Thymus (tissue), 11 donors: Measurements from ENCODE around the gene CDKN2B-AS1. TPM values are rescaled to one million over a fixed set of nuclear protein-coding genes. Genes with fewer than 3 reads are reported as not detected.

Source experiments
- DNase-seq, 9 donors: peaks; one replicate each; pipeline ENCODE4 v3.0.0-alpha.2; 2013; ENCODE audit warnings: low spot score in 9 of 9, low read depth in 6 of 9, missing footprints in 1 of 9
- H3K27ac ChIP-seq, 2 donors: one replicate each; pipeline ENCODE4 v1.5.1; 2013; ENCODE audit warnings: control low read depth in 1 of 2, low read depth in 1 of 2, low read length in 1 of 2, mild to moderate bottlenecking in 1 of 2, moderate library complexity in 1 of 2
- H3K27me3 ChIP-seq, 2 donors: one replicate each; pipeline ENCODE4 v1.5.1; 2013; ENCODE audit warnings: low read length in 1 of 2; ENCODE audit not compliant: control insufficient read depth in 2 of 2, insufficient read depth in 1 of 2
- H3K36me3 ChIP-seq, 2 donors: one replicate each; pipeline ENCODE4 v1.5.1; 2013; ENCODE audit warnings: low read length in 1 of 2, mild to moderate bottlenecking in 1 of 2, moderate library complexity in 1 of 2; ENCODE audit not compliant: control insufficient read depth in 2 of 2, insufficient read depth in 2 of 2
- H3K4me1 ChIP-seq, 2 donors: one replicate each; pipeline ENCODE4 v1.5.1; 2013; ENCODE audit warnings: low read length in 2 of 2; ENCODE audit not compliant: control insufficient read depth in 2 of 2, insufficient read depth in 2 of 2
- H3K4me3 ChIP-seq, 2 donors: one replicate each; pipeline ENCODE4 v1.5.1; 2013; ENCODE audit warnings: low read length in 2 of 2, control low read depth in 1 of 2, mild to moderate bottlenecking in 1 of 2
- H3K9me3 ChIP-seq, 2 donors: one replicate each; pipeline ENCODE4 v1.5.1; 2013; ENCODE audit warnings: low read length in 1 of 2, mild to moderate bottlenecking in 1 of 2; ENCODE audit not compliant: control insufficient read depth in 2 of 2, insufficient read depth in 1 of 2
- WGBS: extraction: QIAGEN DNeasy Blood & Tissue Kit; methylation state at CpG from one replicate; pipeline ENCODE4 v1.1.7; 2013; 5-methylcytosine and 5-hydroxymethylcytosine counted together
- polyA plus RNA-seq: library from polyadenylated mRNA; stranded (reverse); fragments of 200-250 nt; gene quantifications from one replicate; pipeline ENCODE4 v1.2.3, GENCODE V29; 2013
- total RNA-seq: library from RNA; stranded (reverse); fragments of 120-200 nt; gene quantifications from one replicate; pipeline ENCODE4 v1.2.4, GENCODE V29; 2013
- donor health status: healthy.

The CDKN2B-AS1 gene
- total and polyA plus RNA-seq, 2 donors, result 0.61 to 1.2 TPM

- no peak overlapping the region for H3K27ac ChIP-seq
- under 1% methylated on average over 51 of the region's 51 CpGs for WGBS
- H3K27me3 ChIP-seq, result peaks cover 60 to 99% of the 10 kb centered on the region in 2 donors
- H3K4me3 ChIP-seq, result peak overlapping the region; percentile 27 to 58
- H3K9me3 ChIP-seq, result peaks cover 0 to 6% of the 10 kb centered on the region in 2 donors
- no peaks in the 10 kb centered on the region for H3K36me3 ChIP-seq
- peak in 2 of 9 donors; percentile 42 to 72 for DNase-seq
- H3K4me1 ChIP-seq, result peaks cover 3 to 13% of the 10 kb centered on the region in 2 donors
Measured at GRCh38 chr9:21974722-21975409, 19.7 kb upstream of the CDKN2B-AS1 start.

GRCh38 chr9:21976334-21976875 lies 18.2 kb upstream of the CDKN2B-AS1 start:
- H3K4me3 ChIP-seq, result no peak overlapping the region
- H3K27me3 ChIP-seq, result peaks cover 47 to 94% of the 10 kb centered on the region in 2 donors
- no peaks in the 10 kb centered on the region for H3K9me3 ChIP-seq
- WGBS, result 31% methylated on average over 19 of the region's 19 CpGs
- no peaks in the 10 kb centered on the region for H3K36me3 ChIP-seq
- no peak for DNase-seq
- no peak overlapping the region for H3K27ac ChIP-seq
- peaks cover 3 to 13% of the 10 kb centered on the region in 2 donors for H3K4me1 ChIP-seq

GRCh38 chr9:21982391-21982790 lies 12.2 kb upstream of the CDKN2B-AS1 start:
- H3K27me3 ChIP-seq, result peaks cover 28 to 83% of the 10 kb centered on the region in 2 donors

GRCh38 chr9:21982861-21983560 lies 11.6 kb upstream of the CDKN2B-AS1 start:
- no peak for DNase-seq
- 74% methylated on average over 1 of the region's 1 CpG for WGBS
- Histone ChIP-seq H3K4me1 (no peaks in the 10 kb centered on the region), H3K36me3 (no peaks in the 10 kb centered on the region), H3K4me3 (no peak overlapping the region), H3K9me3 (no peaks in the 10 kb centered on the region), H3K27me3 (peaks cover 26 to 82% of the 10 kb centered on the region in 2 donors), H3K27ac (no peak overlapping the region)

More at GRCh38 chr9:21982391-21982790, 12.2 kb upstream of the CDKN2B-AS1 start:
- Histone ChIP-seq H3K9me3 (no peaks in the 10 kb centered on the region), H3K36me3 (no peaks in the 10 kb centered on the region), H3K4me1 (no peaks in the 10 kb centered on the region), H3K27ac (no peak overlapping the region), H3K4me3 (no peak overlapping the region)
- 77% methylated on average over 1 of the region's 1 CpG for WGBS
- DNase-seq, result no peak

GRCh38 chr9:21983561-21983935 lies 11.0 kb upstream of the CDKN2B-AS1 start:
- no peak overlapping the region for H3K27ac ChIP-seq
- peaks cover 27 to 83% of the 10 kb centered on the region in 2 donors for H3K27me3 ChIP-seq
- H3K36me3 ChIP-seq, result no peaks in the 10 kb centered on the region
- H3K4me1 ChIP-seq, result no peaks in the 10 kb centered on the region
- no peak overlapping the region for H3K4me3 ChIP-seq
- DNase-seq, result no peak
- H3K9me3 ChIP-seq, result no peaks in the 10 kb centered on the region
- WGBS, result 72% methylated on average over 1 of the region's 1 CpG

GRCh38 chr9:21984101-21984500 lies 10.5 kb upstream of the CDKN2B-AS1 start:
- H3K27ac ChIP-seq, result no peak overlapping the region

GRCh38 chr9:21985964-21986667 lies 8.5 kb upstream of the CDKN2B-AS1 start:
- no peak for DNase-seq
- Histone ChIP-seq H3K27ac (no peak overlapping the region), H3K4me1 (no peaks in the 10 kb centered on the region), H3K27me3 (peaks cover 22 to 88% of the 10 kb centered on the region in 2 donors), H3K4me3 (no peak overlapping the region), H3K36me3 (no peaks in the 10 kb centered on the region), H3K9me3 (no peaks in the 10 kb centered on the region)
- WGBS, result 76% methylated on average over 5 of the region's 5 CpGs

More at GRCh38 chr9:21984101-21984500, 10.5 kb upstream of the CDKN2B-AS1 start:
- DNase-seq, result no peak
- Histone ChIP-seq H3K36me3 (no peaks in the 10 kb centered on the region), H3K27me3 (peaks cover 25 to 83% of the 10 kb centered on the region in 2 donors), H3K4me3 (no peak overlapping the region), H3K4me1 (no peaks in the 10 kb centered on the region), H3K9me3 (no peaks in the 10 kb centered on the region)

- Histone ChIP-seq H3K4me1 (peaks cover under 1 to 2% of the 10 kb centered on the region in 2 donors), H3K9me3 (no peaks in the 10 kb centered on the region), H3K36me3 (no peaks in the 10 kb centered on the region), H3K27me3 (peaks cover 22 to 92% of the 10 kb centered on the region in 2 donors), H3K4me3 (no peak overlapping the region), H3K27ac (no peak overlapping the region)
- 30% methylated on average over 9 of the region's 9 CpGs for WGBS
- DNase-seq, result no peak
Measured at GRCh38 chr9:21988056-21988990, 6.3 kb upstream of the CDKN2B-AS1 start.
